NCI-H1092 treated with DMSO at 0.1 percent for 48 hours (cell line): ENCODE data around the gene C1orf94.
"Not testable (repeated sequence)": the region's sequence is repeated elsewhere in the genome, so short reads cannot be mapped to it uniquely, and the experiment has no call there.

ENCODE experiments used
- DNase-seq: peaks from one replicate; lab custom pipeline; 2025; lab: John Stamatoyannopoulos, UW

Gene C1orf94

GRCh38 chr1:34164771-34165391 lies 11.8 kb upstream of the C1orf94 start, which contains the start of gene CSMD2:
Gene CSMD2 (minus strand): TSS chr1:34165230. CDS start chr1:34165097, 133 bp downstream.
- peak; percentile 77 for DNase-seq

DNA sequence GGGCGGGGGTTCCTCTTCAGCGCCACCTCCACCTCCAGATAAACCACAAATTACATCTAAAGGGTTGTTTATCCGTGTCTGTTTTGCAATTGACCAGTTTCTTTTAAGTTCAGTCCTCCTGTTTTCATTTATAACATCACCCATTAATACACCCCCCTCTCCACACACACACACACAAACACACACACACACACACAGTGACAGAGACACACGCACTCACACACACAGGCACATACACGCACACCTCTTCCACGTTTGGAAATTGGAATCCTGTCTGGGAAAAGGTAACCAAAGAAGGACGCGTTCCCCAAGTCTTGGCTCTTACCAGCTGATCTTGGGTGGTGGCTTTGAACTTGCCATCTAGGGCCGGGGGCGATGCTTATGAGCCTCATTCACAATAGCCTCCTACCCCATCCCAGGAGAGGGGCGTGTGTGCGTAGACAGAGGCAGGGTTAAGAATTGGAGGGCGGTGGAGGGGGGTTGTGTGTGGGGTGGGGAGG lies 11.2 kb upstream of the C1orf94 start:
- DNase-seq, result peak; percentile 53

DNA sequence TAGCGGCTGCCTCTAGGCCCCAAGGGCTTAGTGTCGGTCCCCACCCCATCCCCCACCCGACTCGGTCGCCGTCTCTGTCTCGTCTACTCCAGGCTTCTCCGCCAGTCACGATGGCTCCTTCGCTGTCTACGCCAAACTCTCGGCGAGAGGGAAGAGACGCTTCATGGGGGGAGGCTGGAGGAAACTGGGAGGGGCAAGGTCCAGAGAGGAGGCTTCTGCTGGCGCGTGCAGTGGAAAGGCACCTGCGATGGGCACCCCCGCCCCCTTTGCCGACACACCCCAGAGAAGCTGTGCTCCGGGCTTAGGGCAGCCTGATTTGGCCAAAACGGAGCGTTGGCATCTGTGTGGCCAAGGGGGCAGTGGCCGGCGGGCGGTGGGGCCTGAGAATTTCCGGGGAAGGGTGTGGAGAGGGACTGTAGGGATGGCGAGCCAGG lies 10.5 kb upstream of the C1orf94 start:
- DNase-seq, result no peak

DNA sequence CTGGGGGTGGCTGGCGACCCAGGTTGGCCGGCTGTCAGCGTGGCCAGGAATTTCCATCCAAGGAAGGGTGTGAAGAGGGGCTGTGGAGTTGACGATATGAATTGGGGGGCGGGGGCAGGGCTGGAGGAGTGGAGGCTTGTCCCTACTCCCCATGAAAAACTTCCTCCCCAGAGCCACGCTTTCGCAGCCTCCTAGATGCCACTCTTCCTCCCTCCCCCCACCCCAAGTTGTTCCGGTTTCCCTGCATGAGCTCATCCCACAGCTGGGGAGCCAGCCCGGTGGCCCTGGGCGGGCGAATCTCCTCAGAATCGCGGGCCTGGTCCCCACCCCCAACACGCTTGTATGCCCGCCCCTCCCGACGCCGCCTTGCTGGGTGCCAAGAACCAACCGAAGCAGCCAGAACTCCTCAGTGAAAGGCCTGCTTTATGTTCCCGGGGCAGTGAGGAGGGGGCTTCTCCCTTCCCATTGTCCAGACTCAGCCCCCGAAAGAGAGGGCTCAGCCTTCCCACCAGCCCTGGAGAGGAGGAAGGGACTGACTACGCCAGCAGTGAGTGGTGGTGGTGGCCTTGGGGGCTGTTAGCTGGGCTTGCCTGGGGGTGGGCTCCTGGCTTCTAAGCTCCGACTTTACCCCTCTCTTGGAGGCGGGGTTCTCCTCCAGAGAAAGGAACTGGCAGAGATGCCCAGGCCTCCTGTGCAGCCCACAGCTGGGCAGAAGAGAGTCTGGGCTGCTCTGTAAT lies 9.9 kb upstream of the C1orf94 start:
- no peak for DNase-seq

DNA sequence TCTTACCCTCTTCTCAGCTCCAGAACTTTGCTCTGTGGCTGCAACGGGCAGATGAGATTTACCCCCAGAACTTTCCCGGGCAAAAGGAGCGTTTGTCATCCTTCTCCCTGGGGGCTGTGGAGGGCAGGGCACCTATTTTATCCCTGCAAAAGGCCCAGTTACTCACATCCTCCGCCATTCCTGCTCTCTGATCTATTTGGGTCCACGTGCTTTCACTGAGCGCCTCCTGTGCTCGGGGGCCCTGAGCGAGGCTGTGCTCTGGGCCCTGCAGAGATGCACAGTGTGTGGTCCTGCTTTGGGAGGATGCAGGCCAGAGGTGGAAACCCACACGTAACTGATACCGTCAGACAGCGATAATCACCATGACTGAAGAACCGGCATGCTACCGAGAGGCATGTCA lies 9.3 kb upstream of the C1orf94 start:
- no peak for DNase-seq

- DNase-seq, result no peak
Measured at GRCh38 chr1:34175744-34176143, 963 bp upstream of the C1orf94 start.

GRCh38 chr1:34178072-34178471 lies 1.4 kb downstream of the C1orf94 start:
- DNase-seq, result no peak

- not testable (repeated sequence) for DNase-seq
Measured at GRCh38 chr1:34183381-34183780, 6.7 kb downstream of the C1orf94 start.

GRCh38 chr1:34186741-34187494 lies 10.2 kb downstream of the C1orf94 start:
- DNase-seq, result no peak

DNA sequence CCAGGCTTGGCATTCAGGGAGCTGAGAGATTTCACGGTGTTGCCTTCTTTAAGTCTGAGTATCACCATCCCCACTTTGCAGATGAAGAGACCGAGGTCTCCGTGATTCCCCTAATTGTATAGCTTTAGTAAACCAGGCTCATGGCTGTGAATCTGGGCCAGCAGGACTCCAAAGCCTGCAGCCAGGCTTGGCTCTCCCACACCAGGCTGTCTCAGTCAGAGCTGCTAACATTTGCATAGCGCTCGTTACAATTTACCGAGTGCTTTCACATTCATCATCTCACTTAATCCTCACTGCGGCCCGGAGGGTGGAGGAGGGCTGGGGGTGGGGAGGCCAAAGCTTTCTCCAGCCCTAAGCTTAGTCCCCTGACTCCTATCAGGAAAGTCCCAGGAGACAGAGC lies 11.7 kb downstream of the C1orf94 start:
- no peak for DNase-seq

DNA sequence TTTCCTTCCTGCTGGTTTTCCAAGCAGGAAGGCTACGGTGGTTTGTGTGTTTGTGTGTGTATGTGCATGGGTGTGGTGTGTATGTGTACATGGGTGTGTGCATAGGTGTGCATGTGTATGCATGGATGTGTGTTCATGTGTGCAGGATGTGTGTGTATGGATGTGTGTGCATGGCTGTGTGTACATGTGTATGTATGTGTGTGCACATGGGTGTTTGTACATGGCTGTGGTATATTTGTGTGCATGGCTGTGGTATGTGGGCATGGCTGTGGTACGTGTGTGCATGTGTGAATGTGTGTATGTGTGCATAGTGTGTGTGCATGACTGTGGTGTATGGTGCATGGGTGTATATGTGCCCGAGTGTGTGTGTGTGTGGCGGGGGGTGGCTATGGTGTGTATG lies 12.3 kb downstream of the C1orf94 start:
- no peak for DNase-seq

GRCh38 chr1:34190692-34191091 lies 14.0 kb downstream of the C1orf94 start:
- DNase-seq, result no peak

DNA sequence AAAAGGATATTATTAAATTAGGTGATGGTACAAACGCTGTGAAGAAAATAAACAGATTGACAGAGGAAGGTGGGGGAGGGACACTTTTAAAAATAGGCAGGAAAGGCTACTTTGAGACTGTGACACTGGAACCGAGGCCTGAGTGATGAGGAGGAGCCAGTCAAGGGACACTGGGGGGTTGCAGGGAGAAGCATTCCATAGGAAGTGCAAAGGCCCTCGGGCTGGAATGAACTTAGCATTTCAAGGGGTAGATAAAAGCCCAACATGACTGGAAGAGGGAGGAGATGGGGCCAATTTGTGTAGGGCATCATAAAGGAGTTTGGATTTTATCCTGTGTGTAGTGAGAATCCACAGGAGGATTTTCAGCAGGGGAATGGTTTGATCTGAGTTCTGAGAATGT lies 15.9 kb downstream of the C1orf94 start:
- no peak for DNase-seq

GRCh38 chr1:34199927-34200326 lies 23.2 kb downstream of the C1orf94 start:
- no peak for DNase-seq

DNA sequence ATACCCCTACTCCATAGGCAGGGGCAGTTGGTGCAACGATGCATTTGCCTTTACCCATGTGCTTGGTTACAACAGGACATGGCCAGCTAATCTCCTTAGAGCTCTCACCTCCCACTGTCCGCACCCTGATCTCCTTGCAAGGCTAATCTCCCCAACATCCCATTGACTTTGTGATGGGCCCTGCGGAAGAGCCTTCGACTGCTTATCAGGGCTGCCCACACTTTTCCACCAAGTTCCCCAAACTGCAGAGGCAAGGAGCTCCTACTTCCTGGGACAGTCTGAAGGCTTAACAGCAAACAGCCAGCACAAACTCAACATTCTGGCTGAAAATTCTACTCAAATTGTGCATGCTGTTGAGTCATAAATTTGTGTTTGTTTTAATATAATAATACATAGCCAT lies 36.0 kb downstream of the C1orf94 start:
- DNase-seq, result no peak

GRCh38 chr1:34213956-34214355 lies 37.2 kb downstream of the C1orf94 start:
- DNase-seq, result no peak

- DNase-seq, result no peak
Measured at GRCh38 chr1:34231441-34231840, 54.7 kb downstream of the C1orf94 start.

DNA sequence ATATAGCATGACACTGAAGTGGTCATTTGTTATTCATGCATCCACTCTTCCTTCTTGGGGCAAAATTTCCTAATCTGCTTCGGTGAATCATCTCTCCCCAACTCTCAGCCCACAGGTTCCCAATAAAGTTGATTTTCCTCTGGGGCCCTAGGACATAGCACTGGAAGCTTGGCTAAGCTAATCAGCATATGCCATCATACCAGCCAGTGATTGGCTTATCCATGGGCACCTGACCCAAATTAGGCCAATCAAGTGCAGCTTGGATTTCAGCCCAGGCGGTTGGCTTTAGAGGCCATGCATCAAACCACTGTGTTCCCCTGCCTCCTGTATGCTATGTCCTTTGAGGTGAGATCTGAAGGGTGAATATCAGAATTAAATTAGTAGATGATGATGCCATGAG lies 58.9 kb downstream of the C1orf94 start:
- DNase-seq, result no peak

GRCh38 chr1:34236089-34236488 lies 59.4 kb downstream of the C1orf94 start:
- no peak for DNase-seq

DNA sequence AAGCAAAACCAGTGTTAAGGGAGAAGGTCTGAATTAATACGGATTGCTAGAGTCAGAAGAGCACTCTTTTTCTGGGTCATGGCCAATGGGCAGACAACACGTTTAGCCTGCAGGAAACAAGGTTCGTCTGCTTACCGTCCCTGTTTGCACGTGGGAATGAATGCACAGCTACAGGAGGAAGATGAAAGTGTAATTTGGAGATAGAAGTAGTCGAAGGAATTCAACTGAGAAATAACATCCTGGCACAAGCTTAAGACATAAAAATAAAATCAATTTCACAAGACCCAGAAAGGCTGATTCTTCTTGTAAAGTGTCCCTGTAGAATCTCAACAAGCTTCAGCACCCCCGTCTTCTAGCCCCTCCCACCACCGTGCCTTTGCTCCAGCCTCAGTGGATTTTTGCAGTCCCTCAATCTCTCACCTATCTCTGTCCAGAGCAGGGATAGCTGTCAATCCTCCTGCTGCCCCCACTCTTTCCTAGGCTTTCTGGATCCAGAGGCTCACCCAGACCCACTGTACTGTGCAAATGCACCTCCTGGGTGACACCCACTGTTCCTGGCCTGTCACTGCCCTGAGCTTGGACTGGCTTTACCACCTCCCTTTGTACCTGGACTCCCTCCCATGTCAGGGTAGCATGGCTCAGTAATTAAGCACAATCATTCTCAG lies 60.6 kb downstream of the C1orf94 start:
- DNase-seq, result no peak

- DNase-seq, result no peak
Measured at GRCh38 chr1:34245967-34246366, 69.3 kb downstream of the C1orf94 start.

GRCh38 chr1:34250342-34250741 lies 73.6 kb downstream of the C1orf94 start:
- no peak for DNase-seq
